Breast epithelium (tissue), 4 donors: ENCODE measurements around the gene CTU1. TPM values are rescaled to one million over a fixed set of nuclear protein-coding genes. Genes with fewer than 3 reads are reported as not detected.

Experiments used
- DNase-seq, 2 donors: peaks; one replicate each; pipeline ENCODE4 v3.0.0-alpha.2; 2019; ENCODE audit warnings: low spot score in 2 of 2
- H3K27ac ChIP-seq, 2 donors: fragments of 200-600 bp; sonication (generic) in 1 of 2; one replicate each; pipeline ENCODE4 v1.5.1; 2016 to 2019; ENCODE audit warnings: mild to moderate bottlenecking in 1 of 2
- H3K27me3 ChIP-seq, 2 donors: fragments of 200-600 bp; sonication (generic) in 1 of 2; one replicate each; pipeline versions ENCODE4 v1.5.1 to v1.6.0; 2017 to 2019; ENCODE audit warnings: control low read depth in 1 of 2, mild to moderate bottlenecking in 1 of 2
- H3K36me3 ChIP-seq: fragments of 200-600 bp; one replicate; pipeline ENCODE4 v1.5.1; 2019
- H3K4me1 ChIP-seq, 2 donors: fragments of 200-600 bp; sonication (generic); one replicate each; pipeline ENCODE4 v1.5.1; 2016 to 2019; ENCODE audit warnings: control low read depth in 1 of 2
- H3K4me3 ChIP-seq, 3 donors: fragments of 200-600 bp; sonication (generic); 1 replicate in 2 of 3; 2 replicates in 1 of 3; pipeline ENCODE4 v1.5.1; 2016 to 2019; ENCODE audit warnings: mild to moderate bottlenecking in 3 of 3, moderate library complexity in 2 of 3
- H3K9me3 ChIP-seq, 2 donors: fragments of 200-600 bp; sonication (generic) in 1 of 2; one replicate each; pipeline ENCODE4 v1.5.1; 2016 to 2019; ENCODE audit warnings: control low read depth in 1 of 2
- CTCF ChIP-seq, 3 donors: fragments of 450-650 bp; IDR thresholded peaks; one replicate each; pipeline ENCODE4 v1.5.1; 2016 to 2017; ENCODE audit warnings: antibody characterized with exemption in 3 of 3, mild to moderate bottlenecking in 3 of 3, moderate library complexity in 3 of 3
- POLR2A ChIP-seq: fragments of 450-650 bp; IDR thresholded peaks from one replicate; pipeline ENCODE4 v1.6.1; 2016; ENCODE audit warnings: antibody characterized with exemption, mild to moderate bottlenecking, moderate library complexity
- POLR2AphosphoS5 ChIP-seq, 3 donors: sonication (generic); formaldehyde crosslinking; IDR thresholded peaks; one replicate each; pipeline ENCODE4 v1.6.1; 2017; ENCODE audit warnings: antibody characterized with exemption in 3 of 3
- intact Hi-C: fragments of 100-400 bp; cut with DNase I; formaldehyde crosslinking; loops from one replicate; pipeline ENCODE4 v1.15.1; 2023; ENCODE audit warnings: low total_unique reads
- total RNA-seq, 3 donors: library from RNA; depleted of rRNA; stranded (reverse); fragments of >200 nt; gene quantifications; one replicate each; pipeline ENCODE4 v1.1.0, GENCODE V29; 2016

Gene CTU1
- total RNA-seq, 3 donors from 2014 or later, result 5.6 to 10.1 (median 9.2) TPM

- H3K36me3 ChIP-seq, result no peaks in the 10 kb centered on the region
- intact Hi-C loops, result no loop called here
- no peak for TF ChIP-seq CTCF (IDR thresholded peaks at IDR 0.05)
- no peak for TF ChIP-seq POLR2A
- H3K4me3 ChIP-seq, result no peak overlapping the region
- H3K9me3 ChIP-seq, result no peaks in the 10 kb centered on the region
- no peak overlapping the region for H3K27ac ChIP-seq
- DNase-seq, result no peak
- H3K4me1 ChIP-seq, result no peaks in the 10 kb centered on the region
- peaks cover 0 to 15% of the 10 kb centered on the region in 2 donors for H3K27me3 ChIP-seq
These were observed 13.0 kb upstream of the CTU1 start for GRCh38 chr19:51121257-51121656.

- Histone ChIP-seq H3K4me1 (no peaks in the 10 kb centered on the region), H3K9me3 (no peaks in the 10 kb centered on the region), H3K36me3 (no peaks in the 10 kb centered on the region), H3K27me3 (peaks cover 0 to 13% of the 10 kb centered on the region in 2 donors), H3K27ac (peak overlapping the region in 1 of 2 donors; percentile 12), H3K4me3 (no peak overlapping the region)
- no peak for DNase-seq
- intact Hi-C loops, result no loop called here
- TF ChIP-seq POLR2AphosphoS5 (IDR thresholded peaks at IDR 0.05) (no peak), CTCF (IDR thresholded peaks at IDR 0.05) (no peak), POLR2A (no peak)
These were observed 12.0 kb upstream of the CTU1 start for GRCh38 chr19:51120160-51120559.

DNA sequence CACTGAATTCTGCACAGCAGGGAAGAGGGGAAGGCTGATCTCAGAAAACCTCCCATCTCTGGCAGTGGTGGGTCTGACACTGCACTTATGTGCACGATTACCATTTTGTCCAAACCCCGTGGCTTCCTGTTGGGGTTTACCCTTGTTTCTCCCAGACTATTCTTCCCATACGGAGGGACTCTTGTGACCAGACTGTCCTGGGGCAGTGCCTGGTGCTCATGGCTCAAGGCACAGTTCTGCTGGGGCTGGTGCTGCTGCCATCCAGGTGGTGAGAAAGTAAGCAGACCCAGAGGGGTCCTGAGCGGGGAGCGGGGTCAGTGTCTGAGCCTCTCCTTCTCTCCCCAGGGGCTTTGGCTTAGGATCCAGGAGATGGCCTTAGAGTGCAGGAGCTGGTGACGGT is 11.4 kb upstream of the CTU1 start:
- intact Hi-C loops, result no loop called here
- no peak for TF ChIP-seq POLR2A
- TF ChIP-seq POLR2AphosphoS5 (IDR thresholded peaks at IDR 0.05), result no peak
- TF ChIP-seq CTCF (IDR thresholded peaks at IDR 0.05), result no peak
- Histone ChIP-seq H3K27ac (peak overlapping the region in 1 of 2 donors; percentile 12), H3K4me1 (no peaks in the 10 kb centered on the region), H3K4me3 (no peak overlapping the region), H3K36me3 (no peaks in the 10 kb centered on the region), H3K27me3 (peaks cover 0 to 8% of the 10 kb centered on the region in 2 donors), H3K9me3 (no peaks in the 10 kb centered on the region)
- DNase-seq, result no peak

DNA sequence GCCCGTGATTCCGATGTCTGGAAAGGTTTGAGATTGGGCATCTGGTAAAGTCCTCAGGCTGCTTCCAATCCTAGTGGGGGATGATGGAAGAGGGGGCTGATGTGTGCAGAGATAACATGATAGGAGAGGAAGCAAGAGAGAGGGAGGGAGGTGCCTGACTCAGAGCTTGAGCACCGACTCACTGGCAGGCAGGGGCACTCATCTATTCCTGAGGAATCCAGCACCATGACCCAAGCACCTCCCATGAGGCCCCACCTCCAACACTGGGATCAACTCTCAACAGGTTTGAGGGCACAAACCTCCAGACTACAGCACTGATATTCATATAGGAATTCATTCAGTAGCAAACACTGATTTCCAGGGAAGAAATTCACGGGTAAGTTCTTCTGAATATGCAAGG is 10.9 kb upstream of the CTU1 start:
- Histone ChIP-seq H3K27me3 (peaks cover 0 to 4% of the 10 kb centered on the region in 2 donors), H3K36me3 (no peaks in the 10 kb centered on the region), H3K9me3 (no peaks in the 10 kb centered on the region), H3K27ac (no peak overlapping the region), H3K4me1 (no peaks in the 10 kb centered on the region), H3K4me3 (no peak overlapping the region)
- intact Hi-C loops, result no loop called here
- no peak for TF ChIP-seq POLR2AphosphoS5 (IDR thresholded peaks at IDR 0.05)
- no peak for TF ChIP-seq POLR2A
- TF ChIP-seq CTCF (IDR thresholded peaks at IDR 0.05), result no peak
- no peak for DNase-seq

DNA sequence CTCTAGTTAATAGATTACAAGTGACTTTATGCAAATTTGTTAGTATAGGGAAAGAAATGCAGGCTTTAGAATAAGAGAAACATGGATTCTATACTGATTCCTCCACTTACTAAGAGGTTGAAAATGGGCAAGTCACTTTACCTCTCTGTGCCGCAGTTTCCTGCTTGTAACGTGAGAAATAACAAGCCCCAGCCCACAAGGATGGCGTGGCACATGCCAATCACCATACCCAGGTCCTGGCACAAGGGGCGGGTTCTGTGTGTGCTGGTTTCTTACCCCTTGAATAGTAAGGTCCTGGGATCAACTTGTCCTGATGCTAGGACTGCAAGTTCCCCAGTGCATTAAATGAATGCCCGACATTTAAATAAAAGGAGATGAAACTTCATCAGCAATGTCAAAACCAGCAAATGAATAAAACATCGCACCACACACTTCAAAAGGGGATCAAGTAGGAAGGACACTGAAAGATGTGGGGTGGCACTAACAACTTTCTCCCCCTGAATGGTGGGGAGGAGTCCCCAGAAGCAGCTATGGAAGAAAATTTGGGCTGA is 8.6 kb upstream of the CTU1 start:
- Histone ChIP-seq H3K4me3 (no peak overlapping the region), H3K9me3 (no peaks in the 10 kb centered on the region), H3K27ac (no peak overlapping the region), H3K36me3 (no peaks in the 10 kb centered on the region), H3K4me1 (no peaks in the 10 kb centered on the region), H3K27me3 (peaks cover 0 to 4% of the 10 kb centered on the region in 2 donors)
- TF ChIP-seq POLR2AphosphoS5 (IDR thresholded peaks at IDR 0.05) (no peak), CTCF (IDR thresholded peaks at IDR 0.05) (no peak), POLR2A (no peak)
- no peak for DNase-seq
- intact Hi-C loops, result no loop called here
